Measurements from ENCODE around the gene CRISP1. TPM values are rescaled to one million over a fixed set of nuclear protein-coding genes. Genes with fewer than 3 reads are reported as not detected.

The CRISP1 gene
- total and polyA plus RNA-seq, 2 of the 4 experiments (the other 2 are of a cell fraction): not detected

GRCh38 chr6:49888742-49889431 lies 22.6 kb upstream of the CRISP1 start:
- H2BK5ac ChIP-seq (ENCODE audit: low read depth, low read length, poor library complexity, severe bottlenecking): no peak overlapping the region
- H2BK120ac ChIP-seq (ENCODE audit: low read depth, low read length): no peak overlapping the region
- H2BK15ac ChIP-seq (ENCODE audit: low read depth, low read length): no peak overlapping the region
- no peak overlapping the region for H4K5ac ChIP-seq (ENCODE audit: low read depth, low read length)
- no peak overlapping the region for H4K91ac ChIP-seq (ENCODE audit: insufficient read depth, low read depth, low read length)
- H3K9ac ChIP-seq (ENCODE audit: low read depth, low read length): no peak overlapping the region
- H3K9me3 ChIP-seq (ENCODE audit: control insufficient read depth, insufficient read depth, low read length): peaks cover 4% of the 10 kb centered on the region; the same call in 1 of the 2 replicates
- 0% methylated on average over 1 of the region's 5 CpGs; no CpG with 5 or more reads in 1 of the 2 experiments for WGBS, 2 experiments (ENCODE audit: extremely low coverage in 2 of 2, insufficient read length in 1 of 2)
- no peak overlapping the region for H3K14ac ChIP-seq (replicated peaks; ENCODE audit: low read depth, low read length)
- dilution Hi-C loops (cut with HindIII; ENCODE audit: low sequenced_read_pairs, unreplicated experiment): no loop called here
- BruUV-seq (replicated peaks): no TSS peak
- in situ Hi-C loops (cut with MboI; ENCODE audit: low sequenced_read_pairs): no loop called here
- no peaks in the 10 kb centered on the region for H3K36me3 ChIP-seq (ENCODE audit: control insufficient read depth, insufficient read depth, low read length)
- no peaks in the 10 kb centered on the region for H3K27me3 ChIP-seq (ENCODE audit: control insufficient read depth, insufficient read depth, low read length)
- no peaks in the 10 kb centered on the region for H3K9me1 ChIP-seq (ENCODE audit: insufficient read depth, low read length)
- H3K23ac ChIP-seq (ENCODE audit: low read depth, low read length): no peak overlapping the region
- H3K56ac ChIP-seq (ENCODE audit: extremely low read depth, insufficient read depth, low read length): no peak overlapping the region
- ChIA-PET POLR2A (ENCODE audit: unreplicated experiment) (no interaction called here), CTCF (no interaction called here)
- H3K4ac ChIP-seq (ENCODE audit: low read depth, low read length): no peak overlapping the region
- H3K79me1 ChIP-seq (ENCODE audit: low read depth in 1 of 2, low read length in 2 of 2): no peaks in the 10 kb centered on the region
- DNase-seq: no peak
- no peak overlapping the region for H3K4me3 ChIP-seq (ENCODE audit: insufficient read depth, low read depth, low read length)
- H2AK9ac ChIP-seq (replicated peaks; ENCODE audit: low read depth, low read length, poor library complexity): no peak overlapping the region
- no peak overlapping the region for H3K18ac ChIP-seq (ENCODE audit: low read depth, low read length)
- TF ChIP-seq USF2 (IDR thresholded peaks at IDR 0.05; ENCODE audit: low read depth, low read length): no peak
- TF ChIP-seq CEBPB (IDR thresholded peaks at IDR 0.05; ENCODE audit: low read depth, low read length): peak; percentile 21; the same call in 1 of the 2 replicates
- no peak for ATAC-seq (ENCODE audit: low read depth)
- H2AK5ac ChIP-seq (ENCODE audit: low read depth, low read length): no peak overlapping the region
- no peak overlapping the region for H2AFZ ChIP-seq (replicated peaks; ENCODE audit: low read length, poor library complexity)
- no peak overlapping the region for H4K8ac ChIP-seq (ENCODE audit: low read depth in 2 of 2, low read length in 2 of 2)
- H2BK20ac ChIP-seq (ENCODE audit: low read depth, low read length): no peak overlapping the region
- H3K4me1 ChIP-seq (ENCODE audit: control insufficient read depth, insufficient read depth, low read length): no peaks in the 10 kb centered on the region
- intact Hi-C loops (cut with micrococcal nuclease): no loop called here
- no peak overlapping the region for H3K4me2 ChIP-seq (ENCODE audit: low read depth, low read length)
- H4K20me1 ChIP-seq (ENCODE audit: insufficient read depth, low read length): no peaks in the 10 kb centered on the region
- H3K27ac ChIP-seq (ENCODE audit: insufficient read depth, low read length): no peak overlapping the region

All from IMR-90 (cell line).